GM18951 (cell line): ENCODE data around the gene NEK7.
"Not testable (repeated sequence)": the region's sequence is repeated elsewhere in the genome, so short reads cannot be mapped to it uniquely, and the experiment has no call there.

Source experiments
- POLR2A ChIP-seq: IDR thresholded peaks from 4 replicates; pipeline ENCODE4 v1.6.1; 2011; ENCODE audit warnings: mild to moderate bottlenecking; ENCODE audit not compliant: insufficient read length, insufficient read depth; ENCODE audit errors: extremely low read depth
- in situ Hi-C: fragments of 300-500 bp; cut with MboI; formaldehyde crosslinking; loops from one replicate; pipeline ENCODE4 v1.12.0; 2022; ENCODE audit warnings: low sequenced_read_pairs, mixed read lengths, inconsistent platforms; ENCODE audit not compliant: unreplicated experiment

NEK7 gene

DNA sequence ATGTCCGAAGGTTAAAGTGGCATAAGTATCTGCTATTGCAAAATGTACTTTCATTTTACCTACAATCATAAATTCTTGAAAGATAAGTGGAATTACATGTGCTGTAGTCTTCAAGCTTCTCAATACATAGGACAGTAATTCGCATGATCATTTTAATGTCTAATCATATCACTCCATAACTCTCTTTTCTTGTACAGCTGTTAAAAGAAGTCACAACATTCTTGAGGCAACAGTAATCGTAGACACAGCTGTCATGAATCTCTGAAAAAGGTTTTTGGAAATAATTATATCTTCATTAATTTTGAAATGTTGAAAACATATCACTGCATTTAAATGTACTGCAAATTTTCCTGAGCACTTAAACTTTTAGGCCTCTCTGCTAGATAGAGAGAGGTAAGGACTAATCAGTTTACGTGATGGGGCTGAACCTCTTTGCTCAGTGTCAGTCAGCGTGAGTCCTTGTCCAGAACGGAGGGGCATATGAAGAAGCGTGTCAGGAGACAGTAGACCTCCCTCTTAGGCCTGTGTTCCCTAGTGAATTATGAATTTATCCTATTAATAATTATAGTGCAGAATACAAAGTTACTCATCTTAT, 133.4 kb downstream of the NEK7 start:
- no peak for TF ChIP-seq POLR2A
- in situ Hi-C loops = loop anchor here (25.0 kb wide), 1 partner anchor 1553 kb away; no protein-coding TSS in a partner anchor

DNA sequence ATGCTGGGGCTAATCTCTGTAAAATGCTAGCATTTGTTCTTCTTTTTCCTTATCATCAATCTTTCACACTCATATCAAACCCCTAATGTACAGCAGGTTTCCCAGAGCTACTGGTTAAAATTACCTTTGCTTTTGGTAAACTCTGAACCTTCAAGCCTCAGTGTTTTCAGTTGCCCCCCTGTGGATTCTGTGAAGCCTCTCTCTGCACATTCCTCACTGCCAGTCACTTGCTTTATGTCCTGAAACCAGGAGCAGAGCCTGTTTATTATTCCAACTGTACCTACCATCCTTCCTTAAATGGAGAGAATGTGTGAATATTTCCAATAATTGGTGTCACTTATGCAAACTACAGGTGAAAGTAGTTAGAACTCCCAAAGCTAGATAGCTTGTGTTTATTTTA, 134.2 kb downstream of the NEK7 start:
- in situ Hi-C loops = loop anchor here (25.0 kb wide), 1 partner anchor 1554 kb away; no protein-coding TSS in a partner anchor
- TF ChIP-seq POLR2A = no peak

DNA sequence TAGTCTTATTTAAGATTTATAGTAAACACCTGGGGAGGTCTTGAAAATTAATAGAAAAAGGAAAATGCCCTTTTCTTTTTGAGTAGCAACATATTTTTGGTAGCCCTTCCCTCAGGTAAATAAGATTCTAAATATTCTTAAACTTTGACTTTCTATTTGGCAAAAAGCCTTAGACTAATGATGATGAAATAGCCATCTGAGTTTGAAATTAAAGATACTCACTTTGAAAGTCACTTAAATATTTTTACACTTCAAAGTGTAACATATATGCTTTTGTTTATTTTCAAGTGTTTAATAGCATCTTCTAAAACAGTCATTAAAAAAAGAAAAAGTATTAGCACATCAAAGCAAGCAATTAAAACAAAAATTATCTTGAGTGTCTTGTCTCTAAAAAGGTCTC, 135.1 kb downstream of the NEK7 start:
- TF ChIP-seq POLR2A = no peak
- in situ Hi-C loops = loop anchor here (25.0 kb wide), 1 partner anchor 1555 kb away; no protein-coding TSS in a partner anchor

DNA sequence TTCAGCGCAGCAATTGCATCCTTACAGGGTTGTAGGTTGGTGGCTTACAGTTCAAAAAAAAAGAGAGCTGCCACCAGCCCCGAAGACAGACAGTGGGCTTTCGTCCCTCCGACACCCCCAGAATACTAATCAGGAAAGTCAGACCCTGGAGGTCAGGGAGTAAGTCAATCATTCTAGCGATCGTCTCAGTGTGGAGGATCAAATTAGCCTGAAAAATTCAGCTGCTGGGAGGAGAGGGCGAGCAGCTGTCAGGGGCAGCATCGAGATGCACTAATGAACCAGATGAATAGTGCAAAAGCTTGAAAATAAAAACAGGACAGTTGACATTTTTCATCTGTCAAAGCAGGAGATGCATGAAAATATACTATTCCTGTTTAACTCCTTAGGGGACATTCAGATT, 138.4 kb downstream of the NEK7 start:
- TF ChIP-seq POLR2A = no peak
- in situ Hi-C loops = loop anchor here (25.0 kb wide), 1 partner anchor 1558 kb away; no protein-coding TSS in a partner anchor

DNA sequence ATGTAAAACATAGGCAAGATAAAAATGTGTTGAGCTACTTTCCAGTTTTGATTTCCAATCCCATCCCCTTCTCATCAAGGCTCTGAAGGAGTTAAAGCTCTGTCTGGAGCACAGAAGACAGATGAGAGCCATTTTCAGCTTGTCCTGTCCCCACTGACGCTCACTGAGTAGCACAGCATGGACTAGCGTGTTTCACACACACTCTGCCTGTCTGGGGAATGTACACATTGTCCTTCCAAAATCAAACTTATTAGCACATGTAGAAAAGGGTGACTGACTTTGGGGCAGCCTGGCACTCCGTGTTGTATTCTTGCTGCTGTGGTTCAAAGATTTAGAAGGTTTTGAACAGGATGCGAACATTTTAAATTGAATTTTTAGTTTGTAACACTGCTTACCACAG, 139.2 kb downstream of the NEK7 start:
- TF ChIP-seq POLR2A = no peak
- in situ Hi-C loops = loop anchor here (25.0 kb wide), 1 partner anchor 1559 kb away; no protein-coding TSS in a partner anchor

DNA sequence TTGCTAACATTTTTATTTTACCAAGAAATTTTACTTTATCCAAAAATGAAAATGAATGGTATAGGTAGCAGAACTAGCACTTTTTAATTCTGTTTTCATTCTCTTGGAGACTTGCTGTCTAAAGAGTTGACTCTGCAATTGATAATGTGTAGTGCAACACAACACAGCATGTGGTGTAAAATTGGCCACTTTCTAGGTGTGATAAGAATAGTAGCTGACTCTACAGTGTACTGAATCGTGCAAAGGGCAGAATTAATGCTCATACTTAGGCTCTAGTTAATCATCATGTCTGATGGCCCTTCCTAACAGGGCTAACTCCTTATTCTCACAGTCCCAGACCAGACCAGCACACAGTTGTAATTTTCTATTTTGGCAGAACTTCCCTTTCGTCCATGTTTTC, 140.5 kb downstream of the NEK7 start:
- in situ Hi-C loops = loop anchor here (25.0 kb wide), 1 partner anchor 1560 kb away; no protein-coding TSS in a partner anchor
- TF ChIP-seq POLR2A = no peak

DNA sequence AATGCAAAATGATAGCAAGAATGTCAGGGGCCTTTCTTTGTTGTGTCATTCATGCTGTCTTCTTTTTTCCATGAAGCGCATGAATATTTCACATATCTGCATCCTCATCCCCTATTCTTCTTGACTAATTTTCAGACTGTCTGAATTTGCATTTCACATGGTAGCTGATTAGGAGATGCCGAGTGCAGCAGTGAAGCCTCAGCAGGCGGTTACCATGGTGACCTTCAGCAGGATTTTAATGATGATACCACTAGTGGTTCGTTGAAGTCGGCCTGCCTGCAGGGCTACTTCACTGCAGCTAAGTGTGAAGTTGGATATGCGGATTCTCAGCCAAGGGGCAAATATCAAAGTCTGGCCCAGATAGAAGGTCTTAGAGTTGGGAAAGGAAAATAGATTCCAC, 141.8 kb downstream of the NEK7 start:
- in situ Hi-C loops = loop anchor here (25.0 kb wide), 1 partner anchor 1561 kb away; no protein-coding TSS in a partner anchor
- no peak for TF ChIP-seq POLR2A

DNA sequence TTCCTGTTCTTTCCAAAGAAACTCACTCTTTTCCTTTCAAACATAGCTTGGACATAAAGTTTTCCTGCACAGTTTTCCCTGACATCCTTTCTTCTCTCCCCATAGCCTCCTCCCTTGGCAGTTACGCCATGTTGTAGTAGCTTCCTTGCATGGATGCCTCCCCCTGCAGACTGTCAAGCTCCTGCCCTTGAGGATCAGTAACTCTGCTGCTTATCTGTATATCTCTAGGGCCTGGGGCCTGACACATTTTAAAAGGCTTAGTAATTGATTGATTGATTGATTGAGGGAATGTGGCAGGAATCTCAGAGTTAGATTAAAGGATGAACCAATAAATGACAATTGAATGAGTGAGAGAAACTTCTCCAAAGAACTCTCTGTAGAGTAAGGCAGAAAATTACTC, 143.7 kb downstream of the NEK7 start:
- in situ Hi-C loops = no loop called here
- TF ChIP-seq POLR2A = no peak

DNA sequence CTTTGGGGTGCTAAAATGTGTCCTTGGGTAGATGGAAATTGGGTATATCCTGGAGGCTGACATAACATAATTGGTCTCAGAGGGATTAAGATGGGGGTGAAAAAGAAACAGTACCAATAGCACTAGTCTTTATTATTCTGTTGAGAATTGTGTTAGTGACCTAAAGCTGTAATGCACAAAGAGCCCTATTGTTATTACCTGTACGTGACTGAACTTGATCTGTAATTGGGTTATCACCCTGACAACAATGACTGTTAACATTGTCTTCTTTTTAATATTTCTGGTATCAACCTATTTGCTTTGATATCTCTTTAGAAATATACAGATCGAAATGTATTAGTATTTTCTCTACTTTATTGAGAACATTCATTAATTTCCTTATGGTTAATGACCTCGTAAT, 147.6 kb downstream of the NEK7 start:
- no peak for TF ChIP-seq POLR2A
- in situ Hi-C loops = no loop called here

DNA sequence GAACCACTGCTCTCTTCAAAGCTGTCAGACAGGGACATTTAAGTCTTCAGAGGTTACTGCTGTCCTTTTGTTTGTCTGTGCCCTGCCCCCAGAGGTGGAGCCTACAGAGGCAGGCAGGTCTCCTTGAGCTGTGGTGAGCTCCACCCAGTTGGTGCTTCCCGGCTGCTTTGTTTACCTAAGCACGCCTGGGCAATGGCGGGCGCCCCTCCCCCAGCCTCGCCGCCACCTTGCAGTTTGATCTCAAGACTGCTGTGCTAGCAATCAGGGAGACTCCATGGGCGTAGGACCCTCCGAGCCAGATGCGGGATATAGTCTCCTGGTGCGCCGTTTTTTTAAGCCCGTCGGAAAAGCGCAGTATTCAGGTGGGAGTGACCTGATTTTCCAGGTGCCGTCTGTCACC, 158.0 kb downstream of the NEK7 start:
- in situ Hi-C loops = not testable (repeated sequence)

DNA sequence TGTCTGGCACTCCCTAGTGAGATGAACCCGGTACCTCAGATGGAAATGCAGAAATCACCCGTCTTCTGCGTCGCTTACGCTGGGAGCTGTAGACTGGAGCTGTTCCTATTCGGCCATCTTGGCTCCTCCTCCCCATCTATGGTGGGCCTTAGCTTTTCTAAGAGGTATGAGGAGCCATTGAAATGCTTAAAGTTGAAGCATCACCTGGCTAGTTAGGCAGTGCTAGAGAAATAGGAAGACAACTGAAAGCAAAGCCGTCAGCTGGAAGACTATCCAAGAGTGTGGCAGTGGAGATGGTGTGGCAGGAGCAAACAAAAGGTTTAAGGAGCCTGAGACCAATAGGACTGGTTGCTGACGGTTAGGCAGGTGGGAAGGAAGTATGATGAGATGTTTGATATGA, 158.5 kb downstream of the NEK7 start:
- in situ Hi-C loops = not testable (repeated sequence)

DNA sequence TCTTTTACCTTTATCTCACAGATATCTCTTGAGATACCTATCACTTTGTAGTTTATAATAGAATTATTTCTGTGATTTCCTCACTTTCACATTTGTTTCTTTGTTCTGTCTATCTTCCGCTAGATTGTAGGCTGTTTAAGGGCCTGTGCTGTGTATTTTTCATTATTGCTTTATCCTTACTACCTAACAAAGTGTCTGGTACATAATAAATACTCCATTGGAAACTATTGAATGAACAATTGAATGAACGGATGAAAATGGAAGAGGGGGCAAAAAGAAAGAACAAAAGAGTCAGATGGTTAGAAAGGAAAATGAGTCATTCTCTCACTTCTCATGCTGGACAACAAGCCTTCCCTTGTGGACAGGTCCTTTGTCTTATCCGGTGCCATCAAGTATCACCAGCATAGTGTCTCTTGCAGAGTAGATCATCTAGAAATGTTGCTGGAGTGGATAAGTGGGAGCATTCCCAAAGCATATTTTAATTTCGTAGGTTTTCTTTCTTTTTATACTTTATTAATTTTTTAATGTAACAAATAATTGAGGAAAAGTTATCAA, 159.8 kb downstream of the NEK7 start:
- no peak for TF ChIP-seq POLR2A
- in situ Hi-C loops = no loop called here

DNA sequence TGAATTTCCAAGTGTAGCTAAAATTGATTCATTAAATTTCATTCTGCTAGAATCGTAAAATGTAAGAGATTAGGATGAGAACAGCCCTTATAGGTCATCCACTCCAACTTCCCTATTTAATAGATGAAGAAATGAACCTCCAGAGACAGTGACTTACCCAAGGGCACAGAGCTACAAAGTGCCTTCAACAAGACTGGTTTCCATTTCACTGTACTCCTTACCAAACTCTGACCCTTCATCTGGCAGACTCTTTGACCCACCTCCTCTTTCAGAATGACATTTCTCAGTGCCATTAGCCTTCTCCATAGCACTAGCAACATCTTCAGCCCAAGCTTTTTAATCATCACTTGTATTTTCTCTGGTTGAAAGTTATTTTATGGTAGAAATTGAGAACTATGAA, 161.3 kb downstream of the NEK7 start:
- in situ Hi-C loops = no loop called here
- TF ChIP-seq POLR2A = no peak

DNA sequence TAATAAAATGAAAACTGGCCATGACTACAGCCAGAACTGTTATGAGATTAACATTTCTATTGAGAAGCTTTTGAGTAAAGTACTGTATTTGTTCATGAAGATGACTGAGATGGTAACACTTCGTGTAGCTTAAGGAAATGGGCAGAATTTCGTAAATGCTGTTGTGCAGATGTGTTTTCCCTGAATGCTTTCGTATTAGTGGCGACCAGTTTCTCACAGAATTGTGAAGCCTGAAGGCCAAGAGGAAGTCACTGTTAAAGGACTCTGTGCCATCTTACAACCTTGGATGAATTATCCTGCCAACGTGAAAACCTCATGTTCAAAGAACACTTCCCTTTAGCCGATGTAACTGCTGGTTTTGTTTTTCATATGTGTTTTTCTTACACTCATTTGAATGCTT, 164.0 kb downstream of the NEK7 start:
- in situ Hi-C loops = no loop called here
- TF ChIP-seq POLR2A = no peak

DNA sequence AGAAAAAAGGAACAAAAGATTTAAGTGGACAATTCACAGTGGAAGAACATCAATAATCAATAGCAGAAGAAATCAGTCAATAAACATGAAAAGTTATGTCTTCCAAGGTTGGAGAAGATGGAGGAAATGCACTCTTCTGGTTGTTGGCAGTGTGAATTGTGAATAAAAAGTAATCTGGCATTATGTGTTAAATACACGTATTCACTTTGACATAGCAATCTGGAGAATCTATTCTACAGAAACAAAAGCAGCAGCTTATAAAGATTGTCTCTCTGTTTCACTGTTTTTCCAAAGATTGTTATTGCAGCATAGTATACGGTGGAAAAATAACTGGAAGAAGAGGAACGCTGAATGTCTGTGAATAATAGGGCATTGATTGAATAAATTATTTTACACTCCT, 169.4 kb downstream of the NEK7 start:
- no peak for TF ChIP-seq POLR2A
- in situ Hi-C loops = no loop called here

DNA sequence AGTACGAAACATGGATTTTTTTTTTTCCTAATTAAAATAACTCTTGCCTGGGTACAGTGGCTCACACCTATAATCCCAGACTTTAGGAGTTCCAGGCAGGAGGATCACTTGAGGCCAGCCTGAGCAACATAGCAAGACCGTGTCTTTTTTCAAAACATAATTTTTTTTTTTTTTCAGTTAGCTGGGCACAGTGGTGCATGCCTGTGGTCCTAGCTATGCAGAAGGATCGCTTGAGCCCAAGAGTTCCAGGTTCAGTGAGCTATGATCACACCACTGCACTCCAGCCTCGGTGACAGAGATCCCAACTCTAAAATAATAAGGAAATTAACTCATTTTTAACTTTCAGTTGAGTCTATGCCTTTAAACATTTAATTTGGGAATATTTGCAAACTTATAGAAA, 170.1 kb downstream of the NEK7 start:
- in situ Hi-C loops = no loop called here
- no peak for TF ChIP-seq POLR2A
